ENCODE data around the gene MAP2K7. TPM values are rescaled to one million over a fixed set of nuclear protein-coding genes. Genes with fewer than 3 reads are reported as not detected.

The MAP2K7 gene
- total and polyA plus RNA-seq, 7 donors: 12.5 to 27.8 (median 16.5) TPM

DNA sequence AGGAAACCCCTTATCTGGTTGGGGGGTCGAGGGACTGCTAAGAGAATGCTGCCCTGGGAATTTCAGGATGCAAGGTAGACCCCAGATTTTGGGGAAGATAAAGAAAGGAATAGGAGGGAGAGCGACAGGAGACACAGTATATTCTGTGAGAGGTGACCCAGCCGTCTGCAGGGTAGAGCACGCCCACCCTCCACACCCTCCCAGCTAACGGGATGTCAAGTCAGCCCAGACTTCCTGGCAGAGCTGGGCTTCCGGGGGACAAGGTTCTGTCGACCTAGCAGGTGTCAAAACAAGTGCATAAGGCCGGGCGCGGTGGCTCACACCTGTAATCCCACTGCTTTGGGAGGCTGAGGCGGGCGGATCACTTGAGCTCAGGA lies 28.8 kb upstream of the MAP2K7 start:
- H3K4me3 ChIP-seq: peak overlapping the region in 1 of 4 donors; percentile 31
- DNase-seq: no peak
- no peaks in the 10 kb centered on the region for H3K9me3 ChIP-seq
- 26 to 32% methylated on average over 12 of the region's 12 CpGs for WGBS, 2 donors
- no peak overlapping the region for H3K27ac ChIP-seq
- H3K4me1 ChIP-seq: peaks cover 0 to 38% (median 30%) of the 10 kb centered on the region in 4 donors
- intact Hi-C loops (cut with DNase I): no loop called here
- no peaks in the 10 kb centered on the region for H3K36me3 ChIP-seq
- H3K27me3 ChIP-seq: peaks cover 25 to 45% (median 43%) of the 10 kb centered on the region in 3 donors
- TF ChIP-seq, protein P1, sequence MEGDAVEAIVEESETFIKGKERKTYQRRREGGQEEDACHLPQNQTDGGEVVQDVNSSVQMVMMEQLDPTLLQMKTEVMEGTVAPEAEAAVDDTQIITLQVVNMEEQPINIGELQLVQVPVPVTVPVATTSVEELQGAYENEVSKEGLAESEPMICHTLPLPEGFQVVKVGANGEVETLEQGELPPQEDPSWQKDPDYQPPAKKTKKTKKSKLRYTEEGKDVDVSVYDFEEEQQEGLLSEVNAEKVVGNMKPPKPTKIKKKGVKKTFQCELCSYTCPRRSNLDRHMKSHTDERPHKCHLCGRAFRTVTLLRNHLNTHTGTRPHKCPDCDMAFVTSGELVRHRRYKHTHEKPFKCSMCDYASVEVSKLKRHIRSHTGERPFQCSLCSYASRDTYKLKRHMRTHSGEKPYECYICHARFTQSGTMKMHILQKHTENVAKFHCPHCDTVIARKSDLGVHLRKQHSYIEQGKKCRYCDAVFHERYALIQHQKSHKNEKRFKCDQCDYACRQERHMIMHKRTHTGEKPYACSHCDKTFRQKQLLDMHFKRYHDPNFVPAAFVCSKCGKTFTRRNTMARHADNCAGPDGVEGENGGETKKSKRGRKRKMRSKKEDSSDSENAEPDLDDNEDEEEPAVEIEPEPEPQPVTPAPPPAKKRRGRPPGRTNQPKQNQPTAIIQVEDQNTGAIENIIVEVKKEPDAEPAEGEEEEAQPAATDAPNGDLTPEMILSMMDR (IDR thresholded peaks at IDR 0.05): no peak
- TF ChIP-seq POLR2A (IDR thresholded peaks at IDR 0.05) (no peak), POLR2AphosphoS5 (IDR thresholded peaks at IDR 0.05) (no peak), EP300 (IDR thresholded peaks at IDR 0.05) (no peak)

DNA sequence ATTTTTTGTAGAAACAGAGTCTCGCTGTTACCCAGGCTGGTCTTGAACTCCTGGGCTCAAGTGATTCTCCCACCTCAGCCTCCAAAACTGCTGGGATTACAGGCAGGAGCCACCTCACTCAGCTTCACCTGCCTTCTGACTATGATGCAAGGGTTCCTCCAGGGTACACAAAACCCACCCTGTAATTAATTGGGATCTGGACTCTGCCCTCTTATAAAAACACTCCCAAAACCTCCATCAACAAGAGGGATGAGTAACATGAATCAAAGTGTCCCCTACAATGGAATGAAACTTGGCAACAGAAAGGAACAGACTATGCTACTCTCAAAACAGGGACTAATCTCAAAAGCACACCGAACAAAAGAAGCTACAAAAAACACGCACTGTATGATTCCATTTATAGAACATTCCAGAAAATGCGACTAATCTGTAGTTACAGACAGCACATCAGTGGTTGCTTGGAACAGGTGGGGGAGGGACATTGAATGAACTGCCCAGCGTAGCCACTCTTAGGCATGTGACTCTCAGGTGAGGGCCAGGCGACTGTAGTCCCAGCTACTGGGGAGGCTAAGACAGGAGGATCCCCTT lies 26.3 kb upstream of the MAP2K7 start:
- no peak for DNase-seq
- intact Hi-C loops (cut with DNase I): no loop called here
- Histone ChIP-seq H3K9me3 (no peaks in the 10 kb centered on the region), H3K36me3 (no peaks in the 10 kb centered on the region), H3K27ac (no peak overlapping the region), H3K4me3 (no peak overlapping the region), H3K27me3 (peaks cover 23 to 40% (median 38%) of the 10 kb centered on the region in 3 donors), H3K4me1 (peaks cover 0 to 18% (median 16%) of the 10 kb centered on the region in 4 donors)
- no peak for TF ChIP-seq POLR2A (IDR thresholded peaks at IDR 0.05)
- WGBS, 2 donors: 79 to 87% methylated on average over 6 of the region's 6 CpGs

DNA sequence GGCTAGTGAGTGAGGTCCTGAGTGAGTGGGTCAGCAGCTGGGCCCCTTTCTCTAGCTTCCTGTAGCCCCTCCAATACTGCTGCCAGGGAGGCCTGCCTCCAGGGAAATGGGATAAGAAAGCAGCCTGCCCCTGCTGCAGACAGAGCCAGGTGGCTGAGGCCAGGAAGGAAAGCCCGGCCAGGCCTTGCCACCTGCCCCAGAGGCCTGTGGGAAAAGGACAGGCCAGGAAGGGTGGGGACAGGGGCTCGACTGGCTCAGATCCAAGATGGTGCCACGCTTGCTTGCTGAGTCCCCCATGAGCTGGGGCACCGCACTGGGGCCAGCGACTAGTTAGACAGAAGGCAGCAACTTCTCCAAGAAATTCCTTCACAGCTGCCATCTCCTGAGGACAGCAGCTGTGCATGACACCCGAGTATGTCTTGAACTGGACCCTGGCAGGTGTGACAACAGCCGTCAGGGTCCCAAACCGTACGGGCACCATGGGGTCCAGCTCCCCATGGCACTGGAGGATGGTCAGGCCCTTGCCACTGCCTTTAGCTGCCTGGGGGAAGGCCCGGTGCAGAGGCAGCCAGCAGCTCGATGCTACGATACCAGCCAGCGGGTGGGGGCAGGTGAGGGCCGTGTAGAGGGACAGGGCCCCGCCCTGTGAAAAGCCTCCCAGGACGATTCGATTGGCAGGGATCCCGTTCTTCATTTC lies 24.4 kb upstream of the MAP2K7 start:
- Histone ChIP-seq H3K36me3 (no peaks in the 10 kb centered on the region), H3K27me3 (peaks cover 4 to 21% (median 19%) of the 10 kb centered on the region in 3 donors), H3K4me3 (no peak overlapping the region), H3K27ac (no peak overlapping the region), H3K9me3 (no peaks in the 10 kb centered on the region), H3K4me1 (peaks cover 0 to 5% (median 5%) of the 10 kb centered on the region in 4 donors)
- 56 to 82% methylated on average over 18 of the region's 18 CpGs for WGBS, 2 donors
- TF ChIP-seq, protein P1 (IDR thresholded peaks at IDR 0.05): no peak
- no peak for TF ChIP-seq POLR2A (IDR thresholded peaks at IDR 0.05)
- no peak for TF ChIP-seq POLR2AphosphoS5 (IDR thresholded peaks at IDR 0.05)
- TF ChIP-seq EP300 (IDR thresholded peaks at IDR 0.05): no peak
- no peak for DNase-seq
- intact Hi-C loops (cut with DNase I): no loop called here

DNA sequence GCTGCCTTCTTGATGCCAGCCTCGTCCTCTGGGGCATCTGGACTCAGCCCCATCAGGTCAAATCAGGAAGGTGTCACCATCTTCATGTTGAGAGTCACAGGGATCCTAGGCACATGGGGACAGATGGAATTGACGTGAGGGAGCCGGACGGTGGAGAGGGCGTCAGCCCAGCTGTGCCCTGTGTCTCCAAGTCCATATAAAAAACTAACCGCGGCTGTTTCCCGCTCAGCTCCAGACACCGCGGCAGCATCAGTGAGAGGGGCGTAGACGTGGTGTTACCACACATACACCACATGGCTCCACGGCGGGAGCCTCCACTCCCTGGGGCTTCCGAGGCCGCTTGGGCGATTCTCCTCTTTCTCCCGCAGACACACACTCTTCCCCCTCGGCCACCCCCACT lies 23.8 kb upstream of the MAP2K7 start:
- intact Hi-C loops (cut with DNase I): no loop called here

DNA sequence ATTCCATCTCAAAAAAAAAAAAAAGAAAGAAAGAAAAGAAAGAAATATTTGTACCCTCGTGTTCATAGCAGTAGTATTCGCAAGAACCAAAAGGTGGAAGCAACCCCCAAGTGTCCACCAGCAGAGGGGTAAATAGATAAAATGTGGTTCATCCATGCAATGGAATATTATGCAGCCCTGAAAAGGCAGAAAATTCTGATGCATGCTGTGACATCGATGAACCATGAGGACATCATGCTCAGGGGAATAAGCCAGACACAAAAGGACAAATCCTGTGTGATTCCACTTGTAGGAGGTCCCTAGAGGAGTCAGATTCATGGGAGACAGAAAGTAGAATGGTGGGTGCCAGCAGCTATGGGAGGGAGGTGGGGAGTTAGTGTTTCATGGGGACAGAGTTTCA lies 21.8 kb upstream of the MAP2K7 start:
- intact Hi-C loops (cut with DNase I): no loop called here
- no peak for DNase-seq
- no peak overlapping the region for H3K4me3 ChIP-seq
- no peaks in the 10 kb centered on the region for H3K4me1 ChIP-seq
- H3K9me3 ChIP-seq: no peaks in the 10 kb centered on the region
- no peaks in the 10 kb centered on the region for H3K36me3 ChIP-seq
- H3K27me3 ChIP-seq: no peaks in the 10 kb centered on the region
- no peak overlapping the region for H3K27ac ChIP-seq
- 93 to 97% methylated on average over 3 of the region's 3 CpGs for WGBS, 2 donors
- TF ChIP-seq, protein P1 (IDR thresholded peaks at IDR 0.05): no peak
- TF ChIP-seq EP300 (IDR thresholded peaks at IDR 0.05) (no peak), POLR2A (IDR thresholded peaks at IDR 0.05) (no peak), POLR2AphosphoS5 (IDR thresholded peaks at IDR 0.05) (no peak)

More for the DNA sequence above, 23.8 kb upstream of the MAP2K7 start:
- no peak for DNase-seq
- Histone ChIP-seq H3K27ac (no peak overlapping the region), H3K27me3 (peaks cover 0 to 15% (median 13%) of the 10 kb centered on the region in 3 donors), H3K36me3 (no peaks in the 10 kb centered on the region), H3K4me1 (no peaks in the 10 kb centered on the region), H3K9me3 (no peaks in the 10 kb centered on the region), H3K4me3 (no peak overlapping the region)
- 82 to 89% methylated on average over 19 of the region's 19 CpGs for WGBS, 2 donors
- TF ChIP-seq EP300 (IDR thresholded peaks at IDR 0.05) (no peak), POLR2A (IDR thresholded peaks at IDR 0.05) (no peak), POLR2AphosphoS5 (IDR thresholded peaks at IDR 0.05) (no peak)
- TF ChIP-seq, protein P1 (IDR thresholded peaks at IDR 0.05): no peak
